Natural killer cell (primary cell): ENCODE measurements around the gene PDCD4. TPM values are rescaled to one million over a fixed set of nuclear protein-coding genes. Genes with fewer than 3 reads are reported as not detected.

ENCODE experiments used
- ATAC-seq, 3 donors: fragments of 150-1000 bp in 2 of 3; fragments of 200-7000 bp in 1 of 3; cut with Tn5 transposase; 1 replicate in 1 of 3; 2 replicates in 2 of 3; pipeline ENCODE4 v1.10.0; 2021; ENCODE audit warnings: mild to moderate bottlenecking in 2 of 3, moderate library complexity in 2 of 3
- DNase-seq, 2 donors: peaks; one replicate each; pipeline versions ENCODE4 v3.0.0 to v3.0.0-alpha.2; 2013 to 2021; ENCODE audit warnings: mixed read lengths in 1 of 2
- H3K27ac ChIP-seq: one replicate; pipeline ENCODE4 v1.5.1; 2013; ENCODE audit warnings: mild to moderate bottlenecking, low read length
- H3K27me3 ChIP-seq: one replicate; pipeline ENCODE4 v1.6.1; 2013; ENCODE audit warnings: low read length; ENCODE audit not compliant: control insufficient read depth, insufficient read depth
- H3K36me3 ChIP-seq: one replicate; pipeline ENCODE4 v1.6.1; 2013; ENCODE audit warnings: low read length; ENCODE audit not compliant: control insufficient read depth, insufficient read depth
- H3K4me1 ChIP-seq: one replicate; pipeline ENCODE4 v1.6.1; 2013; ENCODE audit warnings: low read length; ENCODE audit not compliant: control insufficient read depth, insufficient read depth
- H3K4me3 ChIP-seq: one replicate; pipeline ENCODE4 v1.5.1; 2013; ENCODE audit warnings: low read length
- H3K9me3 ChIP-seq: one replicate; pipeline ENCODE4 v1.6.1; 2013; ENCODE audit warnings: low read length; ENCODE audit not compliant: control insufficient read depth, insufficient read depth
- H3K27ac Mint-ChIP-seq, 2 donors: one replicate each; pipeline ENCODE4 v1.8.0; 2022; ENCODE audit warnings: mild to moderate bottlenecking in 2 of 2, mixed read lengths in 2 of 2, moderate library complexity in 1 of 2
- H3K27me3 Mint-ChIP-seq, 2 donors: one replicate each; pipeline ENCODE4 v1.8.0; 2022; ENCODE audit warnings: low read depth in 2 of 2, mixed read lengths in 2 of 2
- H3K36me3 Mint-ChIP-seq: one replicate; pipeline ENCODE4 v1.8.0; 2022; ENCODE audit warnings: mixed read lengths
- H3K4me1 Mint-ChIP-seq, 2 donors: one replicate each; pipeline ENCODE4 v1.8.0; 2022; ENCODE audit warnings: mixed read lengths in 2 of 2
- H3K4me3 Mint-ChIP-seq: one replicate; pipeline ENCODE4 v1.8.0; 2022; ENCODE audit warnings: mild to moderate bottlenecking, moderate library complexity, mixed read lengths
- H3K9me3 Mint-ChIP-seq, 2 donors: one replicate each; pipeline ENCODE4 v1.8.0; 2022; ENCODE audit warnings: mixed read lengths in 2 of 2
- WGBS: methylation state at CpG from one replicate; pipeline ENCODE4 v1.1.7; 2013; ENCODE audit warnings: missing lambda C conversion rate; ENCODE audit not compliant: insufficient coverage; 5-methylcytosine and 5-hydroxymethylcytosine counted together
- intact Hi-C: fragments of 100-400 bp; cut with micrococcal nuclease; formaldehyde crosslinking; loops from one replicate; pipeline ENCODE4 v1.14.2; 2022
- total RNA-seq, 4 donors: library from RNA; stranded (reverse); fragments of 120-200 nt in 1 of 4; gene quantifications; one replicate each; pipeline versions ENCODE4 v1.2.3 to v1.2.4, GENCODE V29; 2013 to 2022
- TF ChIP-seq, protein P1 (sequence below): fragments of 200-600 bp; IDR thresholded peaks from one replicate; pipeline ENCODE4 v1.8.0; 2022; ENCODE audit warnings: antibody characterized with exemption

The PDCD4 gene
- total RNA-seq, 3 donors from 2014 or later (not counting 1 experiment from before 2014, with no cell fraction given), result 199 to 241 (median 222) TPM

DNA sequence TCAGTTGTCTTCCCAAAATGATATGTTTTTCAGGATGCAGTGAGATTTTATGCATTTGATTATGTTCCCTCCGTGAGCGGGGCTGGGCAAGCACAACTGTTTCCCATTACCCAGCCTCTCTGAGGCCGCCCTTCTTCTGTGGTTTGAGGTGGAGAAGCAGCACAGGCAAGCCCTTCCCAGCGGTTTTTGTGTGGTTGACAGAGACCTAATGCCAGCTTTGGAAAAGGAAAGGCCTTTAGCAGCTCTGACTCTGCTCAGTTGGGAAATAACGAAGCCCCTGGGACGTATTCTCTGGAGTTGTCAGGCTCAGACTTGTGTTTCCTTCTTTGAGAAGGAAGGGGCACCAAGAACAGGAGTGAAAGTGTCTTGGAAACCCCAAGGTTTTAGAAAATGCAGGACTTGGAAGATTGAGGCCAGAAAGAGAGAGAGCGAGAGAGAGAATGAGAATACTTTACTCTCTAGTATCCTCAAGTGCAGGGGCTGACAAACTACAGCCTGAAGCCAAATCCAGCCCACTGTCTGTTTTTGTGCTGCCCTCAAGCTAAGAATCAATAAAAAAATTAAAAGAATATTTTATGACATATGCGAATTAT lies 20.6 kb upstream of the PDCD4 start:
- peak in 1 of 2 donors; percentile 57 for DNase-seq
- H3K27ac ChIP-seq, result no peak overlapping the region
- Mint-ChIP-seq H3K27me3 (peaks cover 4 to 11% of the 10 kb centered on the region in 2 donors), H3K4me1 (peaks cover 58 to 59% of the 10 kb centered on the region in 2 donors), H3K9me3 (peaks cover 0 to 3% of the 10 kb centered on the region in 2 donors), H3K27ac (peak overlapping the region in 1 of 2 donors; percentile 85), H3K4me3 (peak overlapping the region; percentile 83), H3K36me3 (no peaks in the 10 kb centered on the region)
- peaks cover 55% of the 10 kb centered on the region for H3K4me1 ChIP-seq
- no peaks in the 10 kb centered on the region for H3K9me3 ChIP-seq
- TF ChIP-seq, protein P1, sequence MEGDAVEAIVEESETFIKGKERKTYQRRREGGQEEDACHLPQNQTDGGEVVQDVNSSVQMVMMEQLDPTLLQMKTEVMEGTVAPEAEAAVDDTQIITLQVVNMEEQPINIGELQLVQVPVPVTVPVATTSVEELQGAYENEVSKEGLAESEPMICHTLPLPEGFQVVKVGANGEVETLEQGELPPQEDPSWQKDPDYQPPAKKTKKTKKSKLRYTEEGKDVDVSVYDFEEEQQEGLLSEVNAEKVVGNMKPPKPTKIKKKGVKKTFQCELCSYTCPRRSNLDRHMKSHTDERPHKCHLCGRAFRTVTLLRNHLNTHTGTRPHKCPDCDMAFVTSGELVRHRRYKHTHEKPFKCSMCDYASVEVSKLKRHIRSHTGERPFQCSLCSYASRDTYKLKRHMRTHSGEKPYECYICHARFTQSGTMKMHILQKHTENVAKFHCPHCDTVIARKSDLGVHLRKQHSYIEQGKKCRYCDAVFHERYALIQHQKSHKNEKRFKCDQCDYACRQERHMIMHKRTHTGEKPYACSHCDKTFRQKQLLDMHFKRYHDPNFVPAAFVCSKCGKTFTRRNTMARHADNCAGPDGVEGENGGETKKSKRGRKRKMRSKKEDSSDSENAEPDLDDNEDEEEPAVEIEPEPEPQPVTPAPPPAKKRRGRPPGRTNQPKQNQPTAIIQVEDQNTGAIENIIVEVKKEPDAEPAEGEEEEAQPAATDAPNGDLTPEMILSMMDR, result no peak
- H3K36me3 ChIP-seq, result no peaks in the 10 kb centered on the region
- no peaks in the 10 kb centered on the region for H3K27me3 ChIP-seq
- intact Hi-C loops, result no loop called here
- H3K4me3 ChIP-seq, result no peak overlapping the region
- 14% methylated on average over 6 of the region's 8 CpGs for WGBS
- no peak for ATAC-seq

DNA sequence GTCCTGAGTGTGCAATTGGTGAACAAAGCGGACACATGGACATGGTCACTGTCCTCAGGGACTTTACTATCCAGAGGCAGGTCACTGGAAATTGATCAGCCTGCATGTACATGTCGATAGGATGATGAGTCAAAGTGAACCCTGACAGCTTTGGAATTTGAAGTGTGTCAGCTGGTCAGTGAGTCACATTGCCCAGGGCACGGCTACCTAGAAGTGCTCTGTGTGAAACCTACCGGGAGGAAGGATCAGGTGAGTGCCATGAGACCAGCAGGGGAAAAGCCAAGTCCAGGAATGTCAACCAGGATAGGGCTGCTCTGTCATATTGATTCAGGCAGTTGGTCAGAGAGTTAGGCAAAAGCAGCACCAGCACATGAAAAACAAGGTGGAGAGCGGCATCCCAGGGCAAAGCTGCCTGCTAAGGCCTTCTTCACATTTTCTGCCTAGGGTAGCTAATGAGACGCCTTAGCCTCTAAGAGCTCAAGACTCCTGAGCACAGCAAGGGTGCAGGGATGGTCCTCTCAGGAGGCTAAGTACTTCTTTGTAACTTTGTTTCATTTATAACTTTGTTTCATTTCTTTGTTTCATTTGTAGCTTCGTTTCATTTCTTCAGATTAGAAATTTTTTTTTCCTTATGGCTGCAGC lies 19.4 kb upstream of the PDCD4 start:
- Mint-ChIP-seq H3K27me3 (peaks cover 0 to 3% of the 10 kb centered on the region in 2 donors), H3K4me3 (peak overlapping the region; percentile 21), H3K9me3 (peaks cover 0 to 3% of the 10 kb centered on the region in 2 donors), H3K36me3 (no peaks in the 10 kb centered on the region), H3K27ac (no peak overlapping the region), H3K4me1 (peaks cover 56% of the 10 kb centered on the region in 2 donors)
- Histone ChIP-seq H3K9me3 (no peaks in the 10 kb centered on the region), H3K27me3 (no peaks in the 10 kb centered on the region), H3K4me1 (peaks cover 47% of the 10 kb centered on the region), H3K4me3 (no peak overlapping the region), H3K27ac (no peak overlapping the region), H3K36me3 (no peaks in the 10 kb centered on the region)
- TF ChIP-seq, protein P1, result no peak
- WGBS, result 76% methylated on average over 7 of the region's 7 CpGs
- DNase-seq (peak in 1 of 2 donors; percentile 29), ATAC-seq (no peak)
- intact Hi-C loops, result no loop called here

DNA sequence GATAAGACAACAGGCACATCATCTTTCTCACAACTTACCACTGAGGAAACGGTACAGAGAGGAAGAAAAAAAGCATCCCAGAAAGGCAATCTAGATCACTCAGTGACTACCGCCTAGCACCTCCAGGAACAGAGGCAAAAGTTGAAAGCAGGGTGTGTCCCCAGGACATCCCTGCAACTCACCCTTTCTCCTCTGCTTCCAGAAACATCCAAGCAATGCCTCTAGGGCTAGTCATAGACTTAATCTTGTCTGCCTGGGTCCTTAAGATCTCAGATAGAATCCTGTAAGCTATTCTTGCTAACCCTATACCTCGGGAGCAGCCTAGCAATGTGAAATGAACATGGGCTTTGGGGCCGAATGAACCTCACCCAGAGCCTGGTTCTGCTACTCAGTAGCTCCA lies 18.8 kb upstream of the PDCD4 start:
- Histone ChIP-seq H3K4me1 (peaks cover 50% of the 10 kb centered on the region), H3K9me3 (no peaks in the 10 kb centered on the region), H3K27ac (no peak overlapping the region), H3K27me3 (no peaks in the 10 kb centered on the region), H3K4me3 (no peak overlapping the region), H3K36me3 (no peaks in the 10 kb centered on the region)
- intact Hi-C loops, result no loop called here
- TF ChIP-seq, protein P1, result no peak
- peaks cover 61 to 62% of the 10 kb centered on the region in 2 donors for H3K4me1 Mint-ChIP-seq
- H3K4me3 Mint-ChIP-seq, result no peak overlapping the region
- ATAC-seq (no peak), DNase-seq (peak in 1 of 2 donors; percentile 6)
- H3K36me3 Mint-ChIP-seq, result no peaks in the 10 kb centered on the region
- 83% methylated on average over 4 of the region's 4 CpGs for WGBS
- H3K27me3 Mint-ChIP-seq, result no peaks in the 10 kb centered on the region
- H3K9me3 Mint-ChIP-seq, result peaks cover 0 to 3% of the 10 kb centered on the region in 2 donors
- H3K27ac Mint-ChIP-seq, result no peak overlapping the region
